Neural progenitor cell (in vitro differentiated cells): ENCODE results near the gene MITF. TPM values are rescaled to one million over a fixed set of nuclear protein-coding genes. Genes with fewer than 3 reads are reported as not detected.

Experiments
- DNase-seq: peaks from one replicate; pipeline ENCODE4 v3.0.0-alpha.2; 2016; ENCODE audit warnings: low spot score
- H2AFZ ChIP-seq: fragments of 200-600 bp; sonication (generic); replicated peaks from 2 replicates; pipeline ENCODE4 v1.6.1; 2016; ENCODE audit warnings: antibody characterized with exemption
- H3F3A ChIP-seq: fragments of 200-600 bp; sonication (generic); 2 replicates; pipeline ENCODE4 v1.6.1; 2016; ENCODE audit warnings: antibody characterized with exemption, low read depth
- H3K27ac ChIP-seq: fragments of 200-600 bp; sonication (generic); 2 replicates; pipeline ENCODE4 v1.5.1; 2016; ENCODE audit warnings: mild to moderate bottlenecking
- H3K27me3 ChIP-seq: fragments of 200-600 bp; sonication (generic); 2 replicates; pipeline ENCODE4 v1.6.1; 2016; ENCODE audit warnings: mild to moderate bottlenecking, moderate library complexity
- H3K36me3 ChIP-seq: fragments of 200-600 bp; sonication (generic); 2 replicates; pipeline ENCODE4 v1.5.1; 2016
- H3K4me1 ChIP-seq: fragments of 200-600 bp; sonication (generic); 2 replicates; pipeline ENCODE4 v1.6.1; 2016; ENCODE audit warnings: mixed run types
- H3K4me2 ChIP-seq: fragments of 200-600 bp; sonication (generic); 2 replicates; pipeline ENCODE4 v1.6.1; 2016
- H3K4me3 ChIP-seq: fragments of 200-600 bp; sonication (generic); 2 replicates; pipeline ENCODE4 v1.5.1; 2016
- H3K79me2 ChIP-seq: fragments of 200-600 bp; sonication (generic); 2 replicates; pipeline ENCODE4 v1.6.1; 2016; ENCODE audit warnings: low read depth
- H3K9ac ChIP-seq: fragments of 200-600 bp; sonication (generic); 2 replicates; pipeline ENCODE4 v1.6.1; 2016
- H3K9me3 ChIP-seq: fragments of 200-600 bp; sonication (generic); 2 replicates; pipeline ENCODE4 v1.5.1; 2016; ENCODE audit warnings: low read depth
- H4K20me1 ChIP-seq: fragments of 200-600 bp; sonication (generic); 2 replicates; pipeline ENCODE4 v1.6.1; 2016; ENCODE audit warnings: low read depth
- H3K27ac Mint-ChIP-seq: 3 replicates; pipeline ENCODE4 v1.8.0; 2021; ENCODE audit warnings: mixed read lengths
- H3K27me3 Mint-ChIP-seq: 2 replicates; pipeline ENCODE4 v1.8.0; 2022; ENCODE audit warnings: low read depth, mild to moderate bottlenecking, inconsistent platforms, moderate library complexity, mixed read lengths; ENCODE audit not compliant: insufficient read depth
- H3K36me3 Mint-ChIP-seq: 3 replicates; pipeline ENCODE4 v1.8.0; 2021; ENCODE audit warnings: mixed read lengths
- H3K4me1 Mint-ChIP-seq: 3 replicates; pipeline ENCODE4 v1.8.0; 2021; ENCODE audit warnings: mixed read lengths
- H3K4me3 Mint-ChIP-seq: 3 replicates; pipeline ENCODE4 v1.8.0; 2021; ENCODE audit warnings: mild to moderate bottlenecking, moderate library complexity, mixed read lengths
- H3K9me3 Mint-ChIP-seq: 3 replicates; pipeline ENCODE4 v1.8.0; 2020; ENCODE audit warnings: mixed read lengths
- CTCF ChIP-seq: fragments of 200-600 bp; sonication (generic); IDR thresholded peaks from 2 replicates; pipeline ENCODE4 v1.5.1; 2017; ENCODE audit warnings: antibody characterized with exemption, mild to moderate bottlenecking
- EZH2 ChIP-seq: fragments of 200-600 bp; sonication (generic); IDR thresholded peaks from 2 replicates; pipeline ENCODE4 v1.6.1; 2017; ENCODE audit warnings: antibody characterized with exemption, mild to moderate bottlenecking, moderate library complexity
- EZH2phosphoT487 ChIP-seq: fragments of 200-600 bp; sonication (generic); IDR thresholded peaks from 2 replicates; pipeline ENCODE4 v1.6.1; 2017; ENCODE audit warnings: antibody characterized with exemption
- total RNA-seq: library from RNA; depleted of rRNA; stranded (reverse); fragments of >200 nt; gene quantifications from 2 replicates; pipeline ENCODE4 v1.2.3, GENCODE V29; 2015; ENCODE audit warnings: low replicate concordance

Gene MITF
- total RNA-seq, 1 donor from 2014 or later = not detected

GRCh38 chr3:69738859-69739203 is 433 bp upstream of the MITF start:
- peaks cover 52% of the 10 kb centered on the region for H3K27me3 Mint-ChIP-seq
- H2AFZ ChIP-seq = no peak overlapping the region

GRCh38 chr3:69740103-69741021 is 1.1 kb downstream of the MITF start:
- no peaks in the 10 kb centered on the region for H3K36me3 Mint-ChIP-seq
- H3K27ac ChIP-seq = no peak overlapping the region

More at GRCh38 chr3:69738859-69739203, 433 bp upstream of the MITF start:
- no peak overlapping the region for H3K27ac ChIP-seq
- peak overlapping the region; percentile 85 for H3K4me3 Mint-ChIP-seq
- peaks cover 91% of the 10 kb centered on the region for H3K27me3 ChIP-seq
- no peaks in the 10 kb centered on the region for H3K36me3 Mint-ChIP-seq
- peaks cover 8% of the 10 kb centered on the region for H3K4me1 Mint-ChIP-seq
- H3K36me3 ChIP-seq = no peaks in the 10 kb centered on the region
- H4K20me1 ChIP-seq = no peaks in the 10 kb centered on the region
- peak; percentile 13 for TF ChIP-seq EZH2
- TF ChIP-seq EZH2phosphoT487 = no peak
- TF ChIP-seq CTCF = no peak
- no peak for DNase-seq
- no peaks in the 10 kb centered on the region for H3K9me3 Mint-ChIP-seq
- H3K4me3 ChIP-seq = peak overlapping the region; percentile 77
- no peaks in the 10 kb centered on the region for H3K9me3 ChIP-seq
- H3K27ac Mint-ChIP-seq = no peak overlapping the region
- H3F3A ChIP-seq = no peaks in the 10 kb centered on the region
- H3K79me2 ChIP-seq = no peaks in the 10 kb centered on the region
- peak overlapping the region; percentile 96 for H3K4me2 ChIP-seq
- H3K4me1 ChIP-seq = no peaks in the 10 kb centered on the region
- no peak overlapping the region for H3K9ac ChIP-seq

GRCh38 chr3:69741032-69741767 is 1.9 kb downstream of the MITF start:
- Mint-ChIP-seq H3K4me1 (peaks cover 8% of the 10 kb centered on the region), H3K36me3 (no peaks in the 10 kb centered on the region), H3K27ac (no peak overlapping the region), H3K4me3 (peak overlapping the region; percentile 90), H3K9me3 (no peaks in the 10 kb centered on the region), H3K27me3 (peaks cover 46% of the 10 kb centered on the region)
- DNase-seq = no peak
- Histone ChIP-seq H3K4me3 (no peak overlapping the region), H3K9ac (no peak overlapping the region), H3K4me1 (no peaks in the 10 kb centered on the region), H4K20me1 (no peaks in the 10 kb centered on the region), H3K79me2 (no peaks in the 10 kb centered on the region), H3K27ac (no peak overlapping the region), H3K4me2 (no peak overlapping the region), H3K9me3 (no peaks in the 10 kb centered on the region), H3F3A (no peaks in the 10 kb centered on the region), H3K36me3 (no peaks in the 10 kb centered on the region), H3K27me3 (peaks cover 67% of the 10 kb centered on the region), H2AFZ (no peak overlapping the region)
- TF ChIP-seq CTCF = no peak
- no peak for TF ChIP-seq EZH2phosphoT487
- TF ChIP-seq EZH2 = no peak

More at GRCh38 chr3:69740103-69741021, 1.1 kb downstream of the MITF start:
- Histone ChIP-seq H3K9ac (no peak overlapping the region), H3K27me3 (peaks cover 75% of the 10 kb centered on the region), H3K36me3 (no peaks in the 10 kb centered on the region), H3K79me2 (no peaks in the 10 kb centered on the region), H3K4me2 (peak overlapping the region; percentile 96), H3K9me3 (no peaks in the 10 kb centered on the region), H3F3A (no peaks in the 10 kb centered on the region), H3K4me1 (no peaks in the 10 kb centered on the region), H4K20me1 (no peaks in the 10 kb centered on the region), H2AFZ (peak overlapping the region; percentile 90), H3K4me3 (peak overlapping the region; percentile 77)
- Mint-ChIP-seq H3K9me3 (no peaks in the 10 kb centered on the region), H3K27ac (no peak overlapping the region), H3K27me3 (peaks cover 49% of the 10 kb centered on the region), H3K4me1 (peaks cover 8% of the 10 kb centered on the region), H3K4me3 (peak overlapping the region; percentile 90)
- TF ChIP-seq CTCF = no peak
- peak; percentile 53 for TF ChIP-seq EZH2phosphoT487
- peak; percentile 28 for TF ChIP-seq EZH2
- DNase-seq = peak; percentile 45
